DND-41 (cell line): ENCODE data around the gene LYZL1.

Source experiments
- EZH2 ChIP-seq: IDR thresholded peaks from 3 replicates; pipeline ENCODE4 v1.6.1; 2012; ENCODE audit warnings: borderline replicate concordance, low read depth, mild to moderate bottlenecking, moderate library complexity, low read length, inconsistent platforms; ENCODE audit not compliant: severe bottlenecking
- TF ChIP-seq, protein P1 (sequence below): IDR thresholded peaks from 2 replicates; pipeline ENCODE4 v1.5.1; 2012; ENCODE audit warnings: borderline replicate concordance, low read length, moderate library complexity, mild to moderate bottlenecking; ENCODE audit not compliant: poor library complexity, severe bottlenecking; ENCODE audit errors: extremely low read depth

DNA sequence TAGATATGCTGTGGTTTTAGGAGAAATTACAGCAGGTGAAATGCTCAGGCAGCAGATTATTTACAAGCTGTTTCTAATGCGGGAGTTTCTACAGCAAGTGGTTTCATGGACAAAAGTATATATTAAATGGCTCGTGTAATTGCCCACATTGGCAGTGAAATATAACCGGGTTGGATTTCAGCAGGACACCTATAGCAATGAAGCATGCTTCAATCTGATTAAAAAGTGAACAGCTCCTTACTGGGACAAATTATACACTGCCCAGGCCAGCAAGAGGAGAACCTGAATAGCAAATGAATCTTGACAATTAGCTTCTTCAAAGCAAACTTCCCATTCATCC lies 35.2 kb upstream of the LYZL1 start:
- TF ChIP-seq EZH2 = no peak
- TF ChIP-seq, protein P1, sequence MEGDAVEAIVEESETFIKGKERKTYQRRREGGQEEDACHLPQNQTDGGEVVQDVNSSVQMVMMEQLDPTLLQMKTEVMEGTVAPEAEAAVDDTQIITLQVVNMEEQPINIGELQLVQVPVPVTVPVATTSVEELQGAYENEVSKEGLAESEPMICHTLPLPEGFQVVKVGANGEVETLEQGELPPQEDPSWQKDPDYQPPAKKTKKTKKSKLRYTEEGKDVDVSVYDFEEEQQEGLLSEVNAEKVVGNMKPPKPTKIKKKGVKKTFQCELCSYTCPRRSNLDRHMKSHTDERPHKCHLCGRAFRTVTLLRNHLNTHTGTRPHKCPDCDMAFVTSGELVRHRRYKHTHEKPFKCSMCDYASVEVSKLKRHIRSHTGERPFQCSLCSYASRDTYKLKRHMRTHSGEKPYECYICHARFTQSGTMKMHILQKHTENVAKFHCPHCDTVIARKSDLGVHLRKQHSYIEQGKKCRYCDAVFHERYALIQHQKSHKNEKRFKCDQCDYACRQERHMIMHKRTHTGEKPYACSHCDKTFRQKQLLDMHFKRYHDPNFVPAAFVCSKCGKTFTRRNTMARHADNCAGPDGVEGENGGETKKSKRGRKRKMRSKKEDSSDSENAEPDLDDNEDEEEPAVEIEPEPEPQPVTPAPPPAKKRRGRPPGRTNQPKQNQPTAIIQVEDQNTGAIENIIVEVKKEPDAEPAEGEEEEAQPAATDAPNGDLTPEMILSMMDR = no peak
